D721Med (cell line): Measurements from ENCODE around the gene PHF12.

ENCODE experiments used
- DNase-seq: peaks from one replicate; pipeline ENCODE4 v3.0.0; 2011; ENCODE audit warnings: low spot score; ENCODE audit not compliant: insufficient read length
- FAIRE-seq: peaks from 2 replicates; lab custom pipeline; 2011; peaks lifted over from hg19 to GRCh38; lab: Jason Lieb, UNC
- TF ChIP-seq, protein P1 (sequence below): IDR thresholded peaks from 2 replicates; pipeline ENCODE4 v1.5.1; 2012; ENCODE audit warnings: mild to moderate bottlenecking, control low read depth; ENCODE audit not compliant: insufficient read depth; ENCODE audit errors: missing control alignments

Gene PHF12

DNA sequence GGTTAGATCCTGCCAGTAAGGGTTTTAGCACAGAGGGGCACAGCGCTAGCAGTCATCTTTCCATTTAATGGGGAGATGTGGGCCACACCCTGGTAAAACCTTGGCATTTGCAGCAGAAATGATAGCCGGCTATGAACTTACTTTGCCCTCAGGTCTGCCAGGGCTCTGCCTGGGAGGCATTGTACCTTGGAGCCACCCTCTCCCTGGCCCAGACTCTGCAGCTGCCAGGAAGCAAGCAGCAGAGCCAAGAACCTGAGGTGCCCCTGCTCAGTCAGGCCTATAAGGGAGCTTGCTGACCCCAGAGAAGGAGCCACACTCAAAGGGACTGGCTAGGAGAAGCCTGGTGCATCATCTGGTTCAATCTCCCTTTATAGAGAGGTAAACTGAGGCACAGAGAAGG lies 23.7 kb upstream of the PHF12 start:
- no peak for DNase-seq
- TF ChIP-seq, protein P1, sequence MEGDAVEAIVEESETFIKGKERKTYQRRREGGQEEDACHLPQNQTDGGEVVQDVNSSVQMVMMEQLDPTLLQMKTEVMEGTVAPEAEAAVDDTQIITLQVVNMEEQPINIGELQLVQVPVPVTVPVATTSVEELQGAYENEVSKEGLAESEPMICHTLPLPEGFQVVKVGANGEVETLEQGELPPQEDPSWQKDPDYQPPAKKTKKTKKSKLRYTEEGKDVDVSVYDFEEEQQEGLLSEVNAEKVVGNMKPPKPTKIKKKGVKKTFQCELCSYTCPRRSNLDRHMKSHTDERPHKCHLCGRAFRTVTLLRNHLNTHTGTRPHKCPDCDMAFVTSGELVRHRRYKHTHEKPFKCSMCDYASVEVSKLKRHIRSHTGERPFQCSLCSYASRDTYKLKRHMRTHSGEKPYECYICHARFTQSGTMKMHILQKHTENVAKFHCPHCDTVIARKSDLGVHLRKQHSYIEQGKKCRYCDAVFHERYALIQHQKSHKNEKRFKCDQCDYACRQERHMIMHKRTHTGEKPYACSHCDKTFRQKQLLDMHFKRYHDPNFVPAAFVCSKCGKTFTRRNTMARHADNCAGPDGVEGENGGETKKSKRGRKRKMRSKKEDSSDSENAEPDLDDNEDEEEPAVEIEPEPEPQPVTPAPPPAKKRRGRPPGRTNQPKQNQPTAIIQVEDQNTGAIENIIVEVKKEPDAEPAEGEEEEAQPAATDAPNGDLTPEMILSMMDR = no peak
- no peak for FAIRE-seq

DNA sequence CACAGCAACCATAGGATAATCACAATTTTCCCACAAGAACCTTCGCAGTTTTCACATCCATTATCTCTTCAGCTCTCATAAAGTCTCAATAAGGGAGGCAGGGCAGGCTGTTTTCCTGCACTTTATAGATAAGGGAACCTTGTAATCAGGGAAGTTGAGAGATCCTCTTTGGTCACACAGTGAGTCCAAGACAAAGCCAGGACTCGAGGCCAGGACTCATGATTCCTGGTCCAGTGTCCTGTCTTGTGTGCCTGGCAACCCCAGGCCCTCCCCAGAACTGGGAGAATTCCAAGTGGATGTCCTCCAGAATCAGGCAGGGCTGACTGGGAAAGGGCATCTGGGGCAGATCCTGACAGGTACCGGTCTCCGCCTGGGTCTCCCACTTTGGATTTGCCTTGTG lies 23.1 kb upstream of the PHF12 start:
- DNase-seq (no peak), FAIRE-seq (no peak)
- TF ChIP-seq, protein P1 = no peak

DNA sequence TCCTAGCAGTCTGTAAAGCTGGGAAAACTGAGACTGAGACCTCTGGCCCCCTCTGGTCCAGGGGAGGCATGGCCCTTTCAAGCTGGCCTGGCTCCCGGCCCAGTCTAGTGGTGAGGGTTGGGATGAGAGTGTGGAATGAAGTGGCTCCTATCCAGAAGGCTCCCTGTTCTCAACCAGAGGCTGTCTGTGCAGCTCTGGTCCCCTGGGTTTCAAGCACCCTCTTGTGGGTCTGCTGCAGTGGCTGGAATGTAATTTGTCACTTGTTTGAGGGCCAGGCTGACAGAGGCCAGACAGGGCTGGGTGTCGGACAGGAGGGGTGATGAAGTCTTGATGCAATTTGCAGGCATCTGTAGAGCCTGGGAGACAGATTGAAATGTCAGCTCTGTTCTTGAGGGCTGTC lies 22.1 kb upstream of the PHF12 start:
- TF ChIP-seq, protein P1 = no peak
- no peak for DNase-seq
- no peak for FAIRE-seq

DNA sequence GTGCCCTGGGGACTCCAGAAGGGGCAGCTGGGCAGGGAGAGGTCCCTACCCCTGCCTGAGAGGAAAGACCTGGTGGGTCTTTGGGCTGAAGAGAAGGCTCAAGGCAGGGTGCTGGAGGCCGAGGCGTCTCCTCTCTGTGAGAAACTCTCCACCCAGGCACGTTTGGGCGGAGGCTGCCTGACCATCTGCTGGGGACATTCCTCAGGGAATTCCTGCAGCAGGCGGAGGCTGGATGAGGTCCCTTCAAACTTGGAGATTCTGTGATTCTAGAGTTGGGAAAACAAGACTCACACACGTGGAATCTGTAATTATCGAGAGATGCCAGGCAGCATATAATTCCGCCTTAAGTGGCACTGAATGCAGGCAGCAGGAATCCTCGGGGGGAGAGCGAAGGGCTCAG lies 21.1 kb upstream of the PHF12 start:
- TF ChIP-seq, protein P1 = no peak
- no peak for DNase-seq
- FAIRE-seq = no peak

DNA sequence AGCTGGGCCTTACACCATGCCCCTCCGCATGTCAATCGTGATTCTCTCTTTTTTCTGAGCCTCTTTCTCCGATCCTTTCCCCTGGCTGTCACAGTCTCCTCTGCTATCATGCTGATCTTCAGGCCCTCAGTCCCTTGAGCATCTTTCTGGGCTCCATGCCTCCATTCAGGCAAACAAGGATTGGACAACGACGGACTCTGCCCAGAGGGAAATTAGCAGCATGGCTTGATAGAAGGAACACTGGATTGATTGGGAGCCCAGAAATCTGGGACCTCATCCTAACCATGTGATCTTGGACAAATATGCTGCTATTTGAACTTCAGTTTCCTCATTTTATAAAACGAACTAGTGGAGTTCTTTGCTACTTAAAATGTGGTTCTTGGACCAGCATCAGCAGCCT lies 19.6 kb upstream of the PHF12 start:
- TF ChIP-seq, protein P1 = no peak
- FAIRE-seq (no peak), DNase-seq (no peak)

DNA sequence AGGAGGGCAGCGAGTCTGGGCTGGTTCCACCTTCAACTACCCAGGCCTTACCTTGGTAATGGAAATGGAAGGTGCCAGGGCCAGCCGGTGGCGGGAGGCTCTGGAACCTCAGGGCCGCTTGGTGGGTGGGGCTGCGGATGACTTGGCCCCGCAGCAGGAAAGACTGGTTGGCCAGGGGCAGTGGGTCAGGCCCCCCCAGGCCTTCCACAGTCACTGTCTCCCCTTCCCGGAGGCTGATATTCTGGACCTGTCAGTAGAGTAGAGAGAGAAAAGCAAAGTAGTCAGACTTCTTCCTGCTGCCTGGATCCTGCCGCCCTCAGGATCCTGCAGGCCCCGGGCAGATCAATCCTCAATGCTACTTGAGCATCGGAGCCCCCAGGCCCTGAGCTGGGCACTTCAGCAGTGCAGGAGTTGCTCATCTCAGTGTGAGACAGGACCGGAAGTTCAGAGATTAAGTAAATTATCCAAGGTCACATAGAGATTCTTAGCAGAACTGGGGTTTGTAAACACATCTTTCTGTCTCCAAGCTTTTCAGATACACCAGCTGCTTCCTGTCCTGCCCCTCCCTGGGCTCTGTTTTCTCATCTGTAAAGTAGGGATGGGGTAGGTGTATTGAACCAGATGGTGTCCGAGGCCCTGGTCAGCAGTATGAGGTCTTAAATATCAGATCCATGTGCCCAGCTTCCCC lies 18.5 kb upstream of the PHF12 start:
- FAIRE-seq = no peak
- TF ChIP-seq, protein P1 = no peak
- no peak for DNase-seq

DNA sequence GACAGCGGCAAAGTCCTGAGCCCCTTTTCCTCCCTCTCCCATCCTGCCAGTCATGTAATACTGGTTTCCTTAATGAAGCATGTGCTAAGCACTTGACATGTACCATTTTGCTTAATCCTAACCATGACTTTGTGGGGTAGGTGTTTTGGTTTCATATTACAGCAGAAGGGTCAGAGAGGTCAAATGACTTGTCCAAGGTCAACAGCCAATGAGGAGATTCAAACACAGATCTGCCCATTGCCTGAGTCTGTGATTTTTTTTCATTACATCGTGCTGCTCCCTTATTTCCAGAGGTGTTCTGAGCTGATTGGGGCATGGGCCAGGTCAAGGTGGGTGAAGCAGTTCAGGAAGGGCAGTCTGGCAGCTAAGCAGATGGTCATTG lies 17.6 kb upstream of the PHF12 start:
- FAIRE-seq (no peak), DNase-seq (no peak)
- TF ChIP-seq, protein P1 = no peak
